NOMO-1 treated with dmso at 0.1 percent for 144 hours (cell line): Measurements from ENCODE around the gene ODF4.
A peak's percentile ranks its signal among the peaks of the same experiment; 100 is the strongest.

Experiments
- DNase-seq: peaks from one replicate; lab custom pipeline; 2025; ENCODE audit not compliant: unreplicated experiment; lab: John Stamatoyannopoulos, UW

The ODF4 gene, protein sequence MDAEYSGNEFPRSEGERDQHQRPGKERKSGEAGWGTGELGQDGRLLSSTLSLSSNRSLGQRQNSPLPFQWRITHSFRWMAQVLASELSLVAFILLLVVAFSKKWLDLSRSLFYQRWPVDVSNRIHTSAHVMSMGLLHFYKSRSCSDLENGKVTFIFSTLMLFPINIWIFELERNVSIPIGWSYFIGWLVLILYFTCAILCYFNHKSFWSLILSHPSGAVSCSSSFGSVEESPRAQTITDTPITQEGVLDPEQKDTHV

GRCh38 chr17:8339540-8339939, at the start of gene ODF4:
TSS of gene ODF4 (plus strand) at chr17:8339840. CDS start at chr17:8340052, 212 bp downstream.
- no peak for DNase-seq

- DNase-seq = no peak
Measured at GRCh38 chr17:8290043-8290442, 49.6 kb upstream of the ODF4 start.

GRCh38 chr17:8292639-8293395, 46.8 kb upstream of the ODF4 start:
- no peak for DNase-seq

- DNase-seq = no peak
Measured at GRCh38 chr17:8294361-8294760, 45.3 kb upstream of the ODF4 start.

DNA sequence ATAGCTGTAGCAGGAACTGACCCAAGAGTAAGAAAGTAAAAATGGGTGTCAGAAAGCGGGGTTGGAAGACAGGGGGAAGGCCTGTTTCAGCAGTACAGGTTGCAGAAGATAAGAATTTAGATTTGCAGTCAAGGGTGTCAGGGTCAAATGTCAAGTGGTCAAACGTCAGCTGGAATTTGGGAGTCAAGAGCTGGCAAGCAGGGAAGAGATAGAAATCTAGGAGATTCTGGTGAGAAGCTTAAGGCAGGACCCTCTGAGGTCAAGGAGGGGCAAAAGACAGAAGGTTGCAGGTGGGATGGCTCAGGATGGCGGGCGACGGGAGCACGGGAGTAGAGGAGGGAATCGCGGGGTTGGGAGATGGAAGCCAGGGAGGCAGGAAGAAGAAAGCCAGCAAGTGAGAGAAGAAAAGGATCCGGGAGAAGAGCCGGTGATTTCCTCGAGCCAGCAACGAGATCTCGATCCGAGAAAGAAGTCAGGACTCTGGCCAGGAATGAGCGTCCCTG, 44.8 kb upstream of the ODF4 start:
- DNase-seq = no peak

- peak; percentile 3 for DNase-seq
Measured at GRCh38 chr17:8300226-8300625, 39.4 kb upstream of the ODF4 start.

DNA sequence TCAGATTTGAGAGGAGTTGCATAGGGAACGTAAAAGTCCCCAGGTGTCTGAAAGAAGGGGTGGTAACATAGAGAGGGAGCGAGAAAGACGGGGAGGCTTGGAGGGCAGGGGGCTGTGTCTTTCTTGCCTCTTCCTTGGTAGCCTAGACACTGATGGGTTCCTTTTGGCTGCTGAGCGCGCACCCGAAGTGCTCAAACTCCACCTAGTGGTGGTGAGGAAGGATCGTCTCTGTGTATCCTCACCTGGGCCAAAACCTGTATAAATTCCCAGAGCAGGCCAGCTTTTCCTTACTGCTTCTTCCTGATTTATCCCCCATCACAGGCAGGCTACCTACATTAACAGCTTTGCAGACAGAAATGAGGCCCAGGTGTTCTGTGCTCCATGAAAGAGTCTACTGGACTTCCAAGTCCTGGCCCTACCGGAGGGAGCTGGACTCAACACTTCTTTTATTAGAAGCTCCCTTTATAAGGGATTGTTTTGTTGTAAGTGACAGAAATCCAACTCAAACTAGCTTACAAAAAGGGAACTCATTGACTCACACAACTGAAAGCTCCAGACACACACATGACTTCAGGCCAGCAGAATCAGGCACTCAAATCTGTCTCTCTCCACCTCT, 38.9 kb upstream of the ODF4 start:
- DNase-seq = peak; percentile 43

GRCh38 chr17:8310601-8311123, 29.0 kb upstream of the ODF4 start:
- DNase-seq = no peak

- DNase-seq = no peak
Measured at GRCh38 chr17:8311131-8311790, 28.4 kb upstream of the ODF4 start.

DNA sequence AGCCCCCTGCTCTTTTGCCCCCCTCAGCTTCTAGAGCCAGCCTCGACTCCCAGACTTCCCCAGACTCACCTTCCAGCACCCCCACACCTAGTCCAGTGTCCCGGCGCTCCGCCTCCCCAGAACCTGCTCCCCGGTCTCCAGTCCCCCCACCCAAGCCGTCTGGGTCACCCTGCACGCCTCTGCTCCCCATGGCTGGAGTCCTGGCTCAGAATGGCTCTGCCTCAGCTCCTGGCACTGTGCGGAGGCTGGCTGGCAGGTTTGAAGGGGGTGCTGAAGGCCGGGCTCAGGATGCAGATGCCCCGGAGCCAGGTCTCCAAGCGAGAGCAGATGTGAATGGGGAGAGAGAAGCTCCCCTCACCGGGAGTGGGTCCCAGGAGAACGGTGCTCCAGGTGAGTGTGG, 27.4 kb upstream of the ODF4 start:
- no peak for DNase-seq

DNA sequence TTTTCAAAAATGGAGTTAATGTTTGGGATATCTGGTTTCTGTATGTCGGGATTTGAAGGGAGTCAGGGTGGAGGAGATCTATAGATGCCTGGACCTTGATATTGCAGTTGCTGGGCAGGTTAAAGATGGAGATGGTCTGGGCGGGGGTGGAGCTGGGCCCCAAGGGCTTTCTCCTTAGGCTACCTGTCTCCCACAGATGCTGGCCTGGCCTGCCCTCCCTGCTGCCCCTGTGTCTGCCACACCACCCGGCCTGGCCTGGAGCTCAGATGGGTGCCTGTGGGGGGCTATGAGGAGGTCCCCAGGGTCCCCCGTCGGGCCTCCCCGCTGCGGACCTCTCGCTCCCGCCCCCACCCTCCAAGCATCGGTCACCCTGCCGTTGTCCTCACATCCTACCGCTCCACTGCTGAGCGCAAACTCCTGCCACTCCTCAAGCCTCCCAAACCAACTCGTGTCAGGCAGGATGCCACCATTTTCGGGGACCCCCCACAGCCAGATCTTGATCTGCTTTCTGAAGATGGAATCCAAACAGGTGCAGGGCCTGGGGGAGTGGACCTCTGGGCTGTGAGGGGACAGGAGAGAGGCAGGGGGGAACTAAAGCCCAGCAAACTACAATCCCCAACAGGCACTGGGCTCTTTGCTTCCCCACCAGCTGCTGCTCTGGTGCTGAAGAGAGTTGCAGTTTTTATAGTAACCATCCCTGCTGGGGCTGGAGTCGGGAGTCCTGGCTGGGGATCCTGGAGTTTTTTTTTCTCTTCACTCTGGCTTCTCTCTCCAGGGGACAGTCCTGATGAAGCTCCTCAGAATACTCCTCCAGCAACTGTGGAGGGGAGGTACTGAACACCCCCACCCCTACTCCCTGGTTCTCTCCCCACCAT, 26.7 kb upstream of the ODF4 start:
- no peak for DNase-seq

DNA sequence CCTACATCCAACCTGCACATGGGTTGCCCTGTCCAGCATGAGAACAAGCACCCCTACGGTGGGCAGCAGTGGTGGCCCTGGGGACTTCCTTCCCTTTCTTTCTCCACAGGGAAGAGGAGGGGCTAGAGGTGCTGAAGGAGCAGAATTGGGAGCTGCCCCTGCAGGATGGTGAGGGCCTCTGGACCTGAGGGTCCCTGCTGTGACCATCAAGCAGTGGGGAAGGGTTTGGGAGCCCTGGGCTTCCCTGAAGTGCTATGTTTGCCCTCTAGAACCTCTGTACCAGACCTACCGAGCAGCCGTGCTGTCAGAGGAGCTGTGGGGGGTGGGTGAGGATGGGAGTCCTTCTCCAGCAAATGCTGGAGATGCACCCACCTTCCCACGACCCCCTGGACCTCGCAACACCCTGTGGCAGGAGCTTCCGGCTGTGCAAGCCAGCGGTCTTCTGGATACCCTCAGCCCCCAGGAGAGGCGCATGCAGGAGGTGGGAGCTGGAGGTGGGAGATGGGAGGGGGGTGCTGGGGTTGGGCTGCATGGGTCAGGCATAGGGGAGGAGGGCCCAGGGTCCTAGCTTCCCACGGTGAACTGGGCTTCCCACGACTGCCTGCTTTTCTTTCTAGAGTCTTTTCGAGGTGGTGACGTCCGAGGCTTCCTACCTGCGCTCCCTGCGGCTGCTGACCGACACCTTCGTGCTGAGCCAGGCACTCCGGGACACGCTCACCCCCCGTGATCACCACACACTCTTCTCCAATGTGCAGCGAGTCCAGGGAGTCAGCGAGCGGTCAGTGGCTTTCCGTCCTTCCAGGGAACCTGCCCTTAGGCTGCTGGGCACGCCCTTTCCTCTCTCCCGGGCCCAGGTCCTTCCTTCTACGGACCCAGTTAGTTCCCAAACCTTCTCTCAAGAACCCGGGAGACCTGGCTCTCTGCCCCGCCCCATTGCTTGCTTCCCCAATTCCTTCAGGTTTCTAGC, 24.6 kb upstream of the ODF4 start:
- no peak for DNase-seq

- no peak for DNase-seq
Measured at GRCh38 chr17:8315764-8316217, 23.8 kb upstream of the ODF4 start.

GRCh38 chr17:8318010-8318935, 21.4 kb upstream of the ODF4 start:
- DNase-seq = no peak

- DNase-seq = no peak
Measured at GRCh38 chr17:8320262-8320661, 19.4 kb upstream of the ODF4 start.

DNA sequence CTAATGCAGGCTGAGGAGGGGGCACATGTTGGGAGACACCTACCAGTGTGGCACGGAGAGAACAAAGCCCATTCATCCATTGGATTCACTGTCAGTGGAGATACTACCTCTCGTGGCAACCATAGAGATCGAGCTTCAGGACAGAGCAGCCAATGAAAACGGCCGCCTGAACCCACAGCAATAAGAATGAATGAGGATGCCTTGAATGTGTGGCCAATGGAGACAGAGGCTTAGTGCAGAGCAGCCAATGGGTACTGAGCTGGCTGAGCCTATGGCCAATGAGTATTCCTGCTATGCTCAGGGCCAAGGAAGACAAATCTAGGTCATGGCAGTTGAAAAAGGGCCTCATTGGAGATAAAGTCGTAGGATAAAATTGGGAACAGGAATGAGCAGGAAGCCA, 18.6 kb upstream of the ODF4 start:
- DNase-seq = no peak

DNA sequence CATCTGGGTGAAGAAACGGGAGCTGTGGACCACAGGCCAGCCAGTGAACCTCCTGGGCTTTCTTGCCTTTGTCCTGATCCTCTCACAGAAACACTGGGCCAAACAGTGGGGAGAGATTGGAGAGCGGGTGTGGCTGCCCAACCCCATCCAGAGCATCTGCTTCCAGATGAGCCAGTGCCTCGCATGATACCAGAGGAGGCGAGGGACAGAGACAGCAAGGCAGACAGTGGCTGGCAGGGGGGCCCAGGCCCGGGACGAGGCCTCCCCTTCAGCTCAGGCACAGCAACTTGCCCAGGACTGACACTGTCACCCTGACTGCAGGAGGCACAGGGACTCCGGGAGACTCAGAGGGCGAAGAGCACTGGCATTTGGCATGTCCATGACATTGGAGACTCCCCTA, 17.6 kb upstream of the ODF4 start:
- DNase-seq = no peak

GRCh38 chr17:8324132-8324531, 15.5 kb upstream of the ODF4 start:
- DNase-seq = no peak
